NB4 (cell line): ENCODE data around the gene SLC41A3.

Source experiments
- DNase-seq: peaks from one replicate; pipeline ENCODE4 v3.0.0; 2010; ENCODE audit warnings: low read depth
- H3K4me3 ChIP-seq: one replicate; pipeline ENCODE4 v1.5.1; 2011; ENCODE audit warnings: mild to moderate bottlenecking, low read depth, low read length, moderate library complexity
- MYC ChIP-seq: IDR thresholded peaks from 2 replicates; pipeline ENCODE4 v1.6.1; 2011; ENCODE audit warnings: low read depth, low read length
- POLR2A ChIP-seq: IDR thresholded peaks from 2 replicates; pipeline ENCODE4 v1.6.1; 2011; ENCODE audit warnings: mild to moderate bottlenecking; ENCODE audit not compliant: insufficient read length; ENCODE audit errors: extremely low read depth
- TF ChIP-seq, protein P1 (sequence below): IDR thresholded peaks from 2 replicates; pipeline ENCODE4 v1.6.1; 2011; ENCODE audit warnings: low read depth, low read length
- TF ChIP-seq, protein P2 (sequence below): IDR thresholded peaks from one replicate; pipeline ENCODE4 v1.5.1; 2012; ENCODE audit warnings: low read depth, low read length

SLC41A3 gene

DNA sequence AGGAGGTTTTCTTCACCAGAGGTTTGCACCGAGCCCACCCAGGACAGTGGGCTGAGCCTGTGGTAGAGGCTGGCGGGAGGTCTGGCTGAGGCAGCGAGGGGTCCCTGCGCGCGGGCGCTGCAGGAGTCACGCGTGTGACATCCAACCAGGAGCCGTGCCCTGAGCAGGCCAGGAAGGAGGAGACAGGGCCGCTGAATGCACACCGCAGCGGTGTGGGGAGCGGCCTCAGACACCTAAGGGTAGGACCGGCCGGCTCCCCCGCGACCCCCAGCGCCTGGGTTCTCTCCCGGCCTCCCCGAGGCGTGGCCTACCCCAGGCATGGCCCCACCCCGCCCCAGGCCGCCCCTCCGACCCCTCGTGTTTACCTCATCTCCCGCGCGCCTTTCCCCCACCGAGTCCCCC lies 412 bp downstream of the SLC41A3 start:
- H3K4me3 ChIP-seq = peak overlapping the region; percentile 67
- TF ChIP-seq, protein P1, sequence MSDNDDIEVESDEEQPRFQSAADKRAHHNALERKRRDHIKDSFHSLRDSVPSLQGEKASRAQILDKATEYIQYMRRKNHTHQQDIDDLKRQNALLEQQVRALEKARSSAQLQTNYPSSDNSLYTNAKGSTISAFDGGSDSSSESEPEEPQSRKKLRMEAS = no peak; the same call in 1 of the 2 replicates
- peak; percentile 65 for DNase-seq

DNA sequence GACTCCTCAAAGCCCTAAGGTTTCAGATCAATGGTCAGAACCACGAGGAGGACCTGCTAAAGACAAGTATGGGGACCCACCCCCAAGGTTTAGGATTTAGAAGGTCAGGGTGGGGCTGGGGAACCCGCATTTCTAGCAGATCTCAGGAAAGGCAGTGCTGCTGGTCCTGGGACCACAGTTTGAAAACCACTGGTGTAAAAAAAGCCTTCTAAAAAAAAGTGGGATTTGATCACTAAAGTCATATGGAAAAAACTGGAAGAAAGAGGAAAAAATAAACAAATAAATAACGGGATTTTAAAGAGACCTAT lies 832 bp downstream of the SLC41A3 start:
- H3K4me3 ChIP-seq = peak overlapping the region; percentile 67
- no peak for DNase-seq
- TF ChIP-seq, protein P1 = no peak
- TF ChIP-seq MYC (no peak), POLR2A (no peak)
- TF ChIP-seq, protein P2, sequence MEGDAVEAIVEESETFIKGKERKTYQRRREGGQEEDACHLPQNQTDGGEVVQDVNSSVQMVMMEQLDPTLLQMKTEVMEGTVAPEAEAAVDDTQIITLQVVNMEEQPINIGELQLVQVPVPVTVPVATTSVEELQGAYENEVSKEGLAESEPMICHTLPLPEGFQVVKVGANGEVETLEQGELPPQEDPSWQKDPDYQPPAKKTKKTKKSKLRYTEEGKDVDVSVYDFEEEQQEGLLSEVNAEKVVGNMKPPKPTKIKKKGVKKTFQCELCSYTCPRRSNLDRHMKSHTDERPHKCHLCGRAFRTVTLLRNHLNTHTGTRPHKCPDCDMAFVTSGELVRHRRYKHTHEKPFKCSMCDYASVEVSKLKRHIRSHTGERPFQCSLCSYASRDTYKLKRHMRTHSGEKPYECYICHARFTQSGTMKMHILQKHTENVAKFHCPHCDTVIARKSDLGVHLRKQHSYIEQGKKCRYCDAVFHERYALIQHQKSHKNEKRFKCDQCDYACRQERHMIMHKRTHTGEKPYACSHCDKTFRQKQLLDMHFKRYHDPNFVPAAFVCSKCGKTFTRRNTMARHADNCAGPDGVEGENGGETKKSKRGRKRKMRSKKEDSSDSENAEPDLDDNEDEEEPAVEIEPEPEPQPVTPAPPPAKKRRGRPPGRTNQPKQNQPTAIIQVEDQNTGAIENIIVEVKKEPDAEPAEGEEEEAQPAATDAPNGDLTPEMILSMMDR = no peak

DNA sequence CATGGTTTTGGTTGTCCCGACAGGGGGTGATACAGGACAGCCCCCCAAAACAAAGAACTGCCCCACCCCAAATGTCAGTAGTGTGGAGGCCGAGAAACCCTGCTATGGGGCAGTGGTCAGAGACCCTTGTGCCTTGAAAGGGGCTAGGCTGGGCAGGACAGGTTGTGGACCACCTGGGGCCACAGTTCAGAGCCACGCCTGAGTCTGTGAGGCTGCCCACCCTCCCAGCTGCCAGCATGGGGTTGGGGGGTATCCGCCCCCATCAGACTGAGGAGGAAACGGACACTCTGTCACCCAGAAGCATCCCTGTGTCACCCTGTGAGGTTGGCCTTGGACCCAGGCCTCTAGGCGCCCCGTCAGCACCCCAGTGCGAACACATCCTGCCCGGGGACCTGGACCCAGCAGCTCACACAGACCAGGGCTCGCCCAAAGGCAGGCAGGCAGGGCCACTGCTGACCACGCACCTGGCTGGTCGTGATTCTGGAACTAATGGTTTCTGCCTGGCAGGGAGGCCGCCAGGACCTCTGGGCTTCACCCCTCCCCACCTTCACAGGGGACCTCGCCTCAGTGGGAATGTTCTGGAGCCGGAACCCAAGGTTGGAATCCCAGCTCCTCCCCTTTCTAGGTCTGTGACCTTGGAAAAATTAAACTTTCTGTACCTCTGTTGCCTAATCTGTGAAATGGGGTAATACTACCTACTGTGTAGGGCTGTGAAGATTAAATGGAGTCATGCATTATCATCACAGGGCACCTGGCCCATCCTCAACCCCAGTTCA lies 1.4 kb downstream of the SLC41A3 start:
- peak overlapping the region; percentile 67 for H3K4me3 ChIP-seq
- DNase-seq = no peak
- TF ChIP-seq POLR2A (no peak), MYC (no peak)
- TF ChIP-seq, protein P2 = no peak
- TF ChIP-seq, protein P1 = no peak

DNA sequence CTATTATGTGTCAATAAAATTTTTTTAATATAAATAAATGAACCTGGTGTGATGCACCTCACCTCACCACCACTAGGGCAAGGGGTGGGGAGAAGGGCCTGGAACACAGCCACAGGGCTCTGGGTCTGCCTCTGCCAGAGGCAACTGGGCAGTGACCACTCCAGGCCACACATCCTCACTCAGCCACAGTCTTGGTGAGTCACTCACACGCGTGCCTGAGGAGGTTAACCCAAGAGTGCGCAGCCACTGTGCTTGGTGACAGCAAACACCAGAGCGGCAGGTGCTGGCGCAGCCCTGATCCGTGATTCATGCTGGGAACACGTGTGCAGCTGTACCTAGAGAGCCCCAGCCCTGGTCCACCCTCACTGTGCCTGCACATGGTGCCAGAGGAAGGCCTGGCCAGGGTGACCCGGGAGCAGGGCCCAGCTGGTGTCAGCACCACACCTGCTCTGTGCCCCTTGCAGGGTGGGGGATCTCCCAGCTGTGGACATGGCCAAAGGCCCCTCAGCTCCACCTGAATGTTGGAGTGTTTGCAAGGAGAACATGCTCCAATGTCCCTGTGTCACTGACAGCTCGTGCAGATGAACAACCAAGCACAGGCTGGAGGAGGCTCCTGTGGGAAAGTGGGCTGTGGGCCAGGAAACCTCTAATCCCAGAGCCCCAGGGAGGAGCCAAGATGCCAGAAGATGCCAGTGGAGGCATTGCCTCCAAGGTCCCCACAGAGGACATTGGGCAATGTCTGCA lies 2.1 kb downstream of the SLC41A3 start:
- H3K4me3 ChIP-seq = no peak overlapping the region
- TF ChIP-seq MYC = no peak
- no peak for TF ChIP-seq POLR2A
- TF ChIP-seq, protein P1 = no peak
- TF ChIP-seq, protein P2 = no peak
- DNase-seq = peak; percentile 28

DNA sequence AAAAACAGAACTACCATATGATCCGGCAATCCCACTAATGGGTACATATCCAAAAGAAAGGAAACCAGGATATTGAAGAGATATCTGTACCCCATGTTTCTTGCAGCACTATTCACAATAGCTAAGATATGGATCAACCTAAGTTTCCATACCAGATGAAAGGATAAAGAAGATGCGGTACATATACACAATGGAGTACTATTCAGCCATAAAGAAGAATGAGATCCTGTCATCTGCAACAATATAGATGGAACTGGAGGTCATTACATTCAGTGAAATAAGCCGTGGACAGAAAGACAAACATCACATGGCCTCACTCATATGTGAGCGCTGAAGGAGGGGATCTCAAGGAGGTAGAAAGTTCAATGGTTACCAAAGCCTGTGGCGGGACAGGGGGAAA lies 3.0 kb downstream of the SLC41A3 start:
- no peak for TF ChIP-seq POLR2A
- TF ChIP-seq, protein P1 = no peak
- DNase-seq = no peak

DNA sequence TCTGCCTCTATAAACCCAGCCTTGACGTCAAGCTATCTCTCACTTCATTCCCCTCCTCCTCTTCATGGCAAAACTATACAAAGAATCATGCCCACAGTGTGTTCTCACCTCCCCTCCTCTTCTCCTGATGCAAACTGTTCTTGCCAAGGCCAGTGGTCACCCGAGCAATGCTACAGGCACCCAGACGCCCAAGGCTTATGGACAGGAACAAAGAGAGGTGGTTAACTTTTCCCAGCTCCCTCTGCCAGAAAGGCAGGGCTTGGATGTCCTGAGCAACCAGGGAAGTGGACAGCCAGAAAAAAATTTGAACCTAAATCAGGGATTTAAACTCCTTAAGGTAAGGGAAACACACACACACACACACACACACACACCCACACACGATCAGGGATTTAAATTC lies 5.1 kb downstream of the SLC41A3 start:
- no peak overlapping the region for H3K4me3 ChIP-seq
- no peak for TF ChIP-seq MYC
- TF ChIP-seq, protein P2 = no peak
- TF ChIP-seq, protein P1 = no peak
- no peak for TF ChIP-seq POLR2A
- DNase-seq = no peak

More for the DNA sequence above, 3.0 kb downstream of the SLC41A3 start:
- no peak overlapping the region for H3K4me3 ChIP-seq
